HG03565 (cell line): ENCODE results near the gene SEMA4C.
"Not testable (repeated sequence)": the region's sequence is repeated elsewhere in the genome, so short reads cannot be mapped to it uniquely, and the experiment has no call there.

Experiments
- ATAC-seq: cut with Tn5 transposase; IDR thresholded peaks from one replicate; pipeline ENCODE4 v1.9.1; 2021; ENCODE audit warnings: mild to moderate bottlenecking, moderate library complexity; ENCODE audit not compliant: unreplicated experiment

Gene SEMA4C

DNA sequence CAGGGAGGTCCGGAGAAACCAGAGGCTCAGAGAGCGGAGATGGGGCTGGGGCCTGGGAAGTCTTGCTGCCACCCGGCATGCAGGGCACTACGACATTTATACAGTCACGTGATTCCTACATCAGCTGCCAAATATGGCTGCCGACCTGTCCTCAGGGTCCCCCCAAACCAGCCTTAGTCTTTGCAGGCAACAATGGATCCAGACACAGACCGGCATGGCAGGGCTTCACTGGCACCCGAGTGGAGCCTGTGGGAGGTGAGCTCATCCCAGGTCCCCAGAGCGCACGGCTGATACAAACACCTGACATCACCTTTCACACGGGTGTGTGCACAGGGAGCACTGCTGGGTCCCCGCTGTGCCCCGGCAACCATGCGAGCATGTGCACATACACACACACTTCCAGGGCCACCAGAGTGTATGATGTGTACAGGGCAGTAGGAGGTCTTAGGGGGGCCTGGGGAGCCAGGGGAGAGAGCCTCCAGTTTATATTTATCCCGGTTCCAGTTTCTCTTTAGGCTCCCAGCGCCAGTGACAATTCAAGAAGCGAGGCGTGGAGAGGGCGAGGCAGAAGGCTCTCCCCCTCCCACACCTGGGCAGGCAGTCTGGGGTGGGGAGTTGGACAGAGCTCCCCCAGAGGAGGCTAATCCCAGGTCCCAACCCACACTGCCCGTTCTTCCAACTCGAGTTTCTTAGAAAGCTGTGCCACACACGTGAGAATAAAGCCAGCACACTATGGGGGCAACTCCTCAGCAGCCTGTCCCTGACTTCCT lies 2.7 kb downstream of the SEMA4C start:
- no peak for ATAC-seq

- no peak for ATAC-seq
Measured at GRCh38 chr2:96866586-96866985, 3.3 kb downstream of the SEMA4C start.

GRCh38 chr2:96866149-96866548 lies 3.7 kb downstream of the SEMA4C start:
- no peak for ATAC-seq

DNA sequence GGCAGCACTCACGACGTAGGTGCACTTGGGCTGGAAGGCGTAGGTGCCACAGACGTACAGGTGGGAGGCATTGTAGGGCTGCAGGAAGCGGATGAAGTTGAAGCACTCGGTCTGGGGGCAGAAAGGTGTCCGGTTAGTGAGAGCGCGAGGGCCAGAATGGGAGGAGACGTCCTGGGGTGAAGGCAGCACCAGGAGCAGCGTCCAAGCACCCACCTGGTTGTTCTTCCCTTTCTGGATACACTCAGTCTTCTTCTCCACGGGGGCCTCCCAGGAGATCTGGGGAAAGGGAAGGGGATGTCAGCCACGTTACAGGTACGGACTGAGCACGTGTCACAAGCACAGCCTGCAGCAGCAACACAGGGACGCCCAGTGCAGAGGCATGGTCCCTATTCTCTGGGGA lies 4.2 kb downstream of the SEMA4C start:
- no peak for ATAC-seq

GRCh38 chr2:96864343-96865091 lies 5.4 kb downstream of the SEMA4C start:
- ATAC-seq = no peak

DNA sequence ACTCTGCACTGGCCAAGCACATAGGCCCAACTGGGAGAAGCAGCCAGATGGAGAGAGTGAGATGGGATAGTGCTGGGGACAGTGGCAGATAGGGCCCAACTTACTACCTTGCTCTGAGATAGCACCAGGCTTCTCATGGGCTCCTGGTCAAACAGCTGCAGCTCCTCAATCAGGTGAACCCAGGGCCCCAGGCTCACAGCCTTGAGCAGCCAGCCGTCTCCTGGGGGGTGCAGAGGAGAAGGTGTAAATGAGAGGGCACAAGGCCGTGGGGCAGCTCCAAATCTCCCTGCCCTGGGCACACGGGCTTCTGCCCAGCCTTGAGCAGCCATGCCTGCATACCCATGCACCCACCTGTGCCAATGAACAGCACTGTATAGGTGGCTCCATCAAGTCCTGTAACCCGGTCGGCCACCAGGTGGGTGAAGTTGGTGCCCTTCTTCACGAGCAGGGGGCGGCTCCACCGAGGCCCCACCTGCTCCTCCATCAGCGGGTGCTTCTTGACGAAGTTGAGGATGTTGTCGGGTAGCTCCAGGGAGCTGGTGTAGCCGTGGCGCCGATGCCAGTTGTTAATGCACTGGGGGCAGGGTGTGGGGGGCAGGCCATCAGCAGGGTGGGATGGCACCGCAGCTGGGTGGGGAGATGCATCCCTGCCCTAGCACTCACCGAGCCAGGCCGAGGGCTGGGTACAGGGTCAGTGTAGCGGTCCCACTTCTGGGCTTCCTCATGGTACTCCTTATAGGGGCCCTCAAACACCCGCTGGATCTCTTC lies 6.1 kb downstream of the SEMA4C start:
- no peak for ATAC-seq

DNA sequence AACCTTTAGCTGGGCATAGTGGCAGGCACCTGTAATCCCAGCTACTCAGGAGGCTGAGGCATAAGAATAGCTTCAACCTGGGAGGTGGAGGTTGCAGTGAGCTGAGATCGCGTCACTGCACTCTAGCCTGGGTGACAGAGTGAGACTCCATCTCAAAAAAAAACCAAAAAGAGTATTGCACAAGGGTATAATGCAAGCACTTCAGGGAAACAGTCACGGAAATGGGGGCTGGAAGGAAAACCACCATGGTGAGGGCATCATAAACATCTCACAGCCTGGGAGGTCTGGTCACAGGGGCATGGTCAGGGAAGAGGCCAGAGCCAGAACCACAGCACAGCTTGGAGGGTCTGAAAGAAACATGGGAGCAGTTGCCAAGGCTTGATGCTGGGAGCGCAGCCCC lies 6.8 kb downstream of the SEMA4C start:
- ATAC-seq = not testable (repeated sequence)

GRCh38 chr2:96861074-96861473 lies 8.8 kb downstream of the SEMA4C start:
- ATAC-seq = no peak

DNA sequence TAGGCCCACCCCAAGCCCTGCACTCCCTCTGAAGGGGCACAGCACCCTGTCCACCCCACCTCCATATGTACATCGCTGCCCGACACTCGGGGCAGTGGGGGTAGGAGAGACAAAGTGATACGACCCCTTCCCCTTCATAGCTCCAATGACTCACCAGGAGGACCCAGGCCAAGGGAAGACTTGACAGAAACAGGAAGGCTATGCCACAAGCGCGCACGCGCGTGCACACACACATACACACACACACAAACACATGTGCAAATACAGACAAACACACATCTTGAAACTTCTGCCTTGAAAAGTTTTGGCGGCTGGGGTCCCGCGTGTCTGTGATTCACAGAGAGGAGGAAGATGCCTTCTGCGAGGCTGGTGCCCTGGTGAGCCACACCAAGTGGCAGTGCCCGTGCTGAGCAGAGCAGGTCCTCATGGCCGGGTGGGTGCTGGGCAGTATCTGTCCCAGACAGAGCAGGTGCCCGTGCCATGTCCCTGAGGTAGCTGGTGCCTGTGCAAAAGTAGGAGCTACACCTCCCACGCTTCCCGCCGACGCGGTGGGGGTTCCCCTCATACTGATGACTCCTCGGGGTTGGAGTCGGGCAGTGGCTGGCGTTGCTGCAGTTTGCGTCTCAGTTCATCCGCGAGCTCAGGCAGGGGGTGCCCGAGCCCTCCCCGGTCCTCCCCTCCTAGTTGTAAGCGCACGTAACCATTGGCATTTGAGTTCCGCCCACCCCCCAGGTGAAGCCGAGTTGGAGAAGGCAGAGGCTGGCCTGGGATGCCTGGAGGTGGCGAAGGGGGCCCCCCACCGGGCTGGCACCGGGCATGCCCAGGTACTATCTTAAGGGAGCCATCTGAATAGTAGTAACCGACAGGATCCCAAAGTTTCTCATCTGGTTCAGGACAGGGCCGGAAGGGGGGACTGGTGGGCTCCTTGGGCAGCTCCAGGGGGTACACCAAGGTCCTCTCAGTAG lies 9.5 kb downstream of the SEMA4C start:
- ATAC-seq = no peak

GRCh38 chr2:96859681-96860064 lies 10.2 kb downstream of the SEMA4C start:
- no peak for ATAC-seq

DNA sequence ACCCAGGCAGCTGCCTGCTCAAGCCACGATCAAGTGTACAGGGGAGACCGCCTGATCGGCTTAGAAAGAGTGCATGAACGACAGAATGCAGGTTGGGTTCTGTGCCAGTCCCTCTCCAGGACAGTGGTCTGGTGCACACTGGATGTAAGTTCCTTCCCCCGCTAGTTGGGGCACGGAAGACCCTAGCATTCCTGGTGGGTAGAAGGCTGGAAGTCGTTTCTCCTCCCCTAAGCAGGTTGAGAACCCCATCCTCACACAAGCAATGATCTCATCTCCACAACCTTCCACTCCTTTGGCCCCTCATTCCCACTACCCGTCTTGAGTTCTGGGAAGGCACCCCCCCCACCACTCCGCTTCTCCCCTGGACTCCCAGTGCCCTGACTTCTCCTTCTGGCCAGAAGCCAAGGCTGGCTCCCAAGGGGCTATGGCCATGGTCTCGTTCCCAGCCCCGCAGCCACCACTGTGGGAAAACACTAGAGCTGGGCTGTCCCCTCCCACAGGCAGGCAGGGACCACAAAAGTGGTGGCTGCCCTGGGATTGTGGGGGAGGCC lies 10.7 kb downstream of the SEMA4C start:
- ATAC-seq = no peak

GRCh38 chr2:96857667-96858372 lies 12.1 kb downstream of the SEMA4C start, which contains the start of gene ANKRD39:
Gene ANKRD39, minus strand, starts transcription at chr2:96858016. Its CDS starts 29 bp downstream, at chr2:96857987.
- ATAC-seq = peak; percentile 95

DNA sequence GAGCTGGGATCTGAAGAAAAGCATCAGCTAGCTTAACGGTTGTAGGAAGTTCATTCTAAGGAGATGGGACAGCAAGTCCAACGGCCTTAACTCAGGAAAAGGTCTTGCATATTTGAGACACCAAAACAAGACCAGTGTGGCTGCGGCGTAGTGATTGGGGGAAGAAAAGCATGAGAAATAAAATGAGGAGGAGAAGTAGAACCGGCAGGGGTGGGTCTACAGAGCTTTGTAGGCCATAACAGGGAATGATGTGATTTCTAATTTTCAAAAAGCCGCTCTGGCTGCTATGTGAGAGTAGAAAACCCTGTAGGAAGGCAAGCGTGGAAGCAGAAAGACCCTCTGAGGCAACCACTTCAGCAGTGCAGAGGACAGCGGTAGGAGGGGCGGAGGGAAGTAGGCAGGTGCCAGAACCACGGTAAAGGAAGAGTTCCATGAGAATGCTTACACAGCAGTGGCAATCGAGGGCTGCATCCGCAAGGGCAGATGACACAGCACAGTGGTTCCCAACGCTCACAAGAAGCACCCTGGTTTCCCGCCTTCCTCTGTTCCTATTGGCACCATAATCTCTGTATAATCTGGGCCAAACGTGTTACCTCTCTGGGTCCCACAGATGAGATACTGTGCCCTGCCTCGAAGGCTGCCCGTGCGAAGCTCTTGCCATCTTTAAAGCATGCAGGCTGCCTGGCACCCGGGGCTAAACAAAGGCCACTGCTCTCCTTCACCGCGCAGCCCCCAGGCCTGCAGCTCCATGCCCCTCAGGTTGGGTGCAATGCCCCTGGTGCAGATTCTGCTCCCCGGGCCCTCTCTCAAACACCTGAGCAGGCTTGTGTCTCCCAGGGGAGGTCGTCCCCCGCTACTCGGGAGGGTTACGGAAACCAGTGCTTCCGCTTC lies 12.9 kb downstream of the SEMA4C start:
- ATAC-seq = no peak

GRCh38 chr2:96853321-96853720 lies 16.6 kb downstream of the SEMA4C start:
- no peak for ATAC-seq

GRCh38 chr2:96852667-96853066 lies 17.2 kb downstream of the SEMA4C start:
- ATAC-seq = no peak

GRCh38 chr2:96848264-96848663 lies 21.6 kb downstream of the SEMA4C start:
- ATAC-seq = no peak

DNA sequence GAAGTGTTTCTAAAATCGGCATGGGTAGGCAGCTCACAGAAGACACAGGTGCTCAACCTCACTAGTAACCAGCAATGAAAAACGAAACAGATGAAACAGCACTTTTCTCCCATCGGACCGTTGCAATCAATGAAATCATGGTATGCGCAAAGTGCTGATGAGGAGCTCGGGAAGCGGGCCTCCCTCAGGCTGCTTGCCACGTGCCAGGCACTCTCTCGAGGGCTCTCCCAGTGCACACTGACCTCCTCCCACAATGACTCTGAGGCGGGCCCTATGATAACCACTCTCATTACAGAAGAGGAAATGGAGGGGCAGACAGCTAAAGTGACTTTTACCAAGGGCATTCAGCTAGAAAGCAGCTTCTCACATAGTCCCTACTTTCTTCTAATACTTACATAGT lies 22.3 kb downstream of the SEMA4C start:
- no peak for ATAC-seq

DNA sequence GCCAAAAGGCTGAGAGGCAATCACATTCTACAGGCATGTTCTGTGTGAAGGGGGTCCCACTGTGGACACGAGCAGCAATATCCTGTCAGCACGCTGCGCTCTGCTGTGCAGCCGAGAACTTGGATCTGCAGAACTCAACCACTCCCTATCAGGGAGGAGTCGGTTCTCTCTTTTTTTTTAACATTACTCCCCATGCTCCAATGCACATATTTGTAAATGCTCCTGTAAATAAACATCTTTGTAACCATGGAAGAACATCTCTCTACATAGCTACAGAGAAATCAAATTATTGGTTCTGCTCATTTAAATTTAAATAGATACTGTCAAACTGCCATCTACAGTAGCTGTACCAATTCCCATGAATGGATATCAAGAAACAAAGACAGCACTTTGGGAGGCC lies 23.1 kb downstream of the SEMA4C start:
- no peak for ATAC-seq
